Inflammatory macrophage (primary cell): ENCODE results near the gene ITPR1.

Experiments
- DNase-seq, 2 donors: peaks; one replicate each; pipeline ENCODE4 v3.0.0-alpha.2; 2020 to 2022

Gene ITPR1

GRCh38 chr3:4817128-4817527 is 324.0 kb downstream of the ITPR1 start:
- no peak for DNase-seq

GRCh38 chr3:4818164-4818563 is 325.0 kb downstream of the ITPR1 start:
- no peak for DNase-seq

- no peak for DNase-seq
Observed at GRCh38 chr3:4818986-4819693, 326.0 kb downstream of the ITPR1 start.

- no peak for DNase-seq
Observed at GRCh38 chr3:4819746-4820145, 326.6 kb downstream of the ITPR1 start.

- no peak for DNase-seq
Observed at GRCh38 chr3:4820296-4821121, 327.4 kb downstream of the ITPR1 start.

GRCh38 chr3:4821338-4821737 is 328.2 kb downstream of the ITPR1 start:
- no peak for DNase-seq

- DNase-seq, result no peak
Observed at GRCh38 chr3:4821975-4822374, 328.8 kb downstream of the ITPR1 start.

GRCh38 chr3:4822568-4822967 is 329.4 kb downstream of the ITPR1 start:
- DNase-seq, result no peak

GRCh38 chr3:4823385-4823784 is 330.2 kb downstream of the ITPR1 start:
- no peak for DNase-seq

- no peak for DNase-seq
Observed at GRCh38 chr3:4823986-4824925, 331.1 kb downstream of the ITPR1 start.

GRCh38 chr3:4824926-4825325 is 331.8 kb downstream of the ITPR1 start:
- DNase-seq, result peak; percentile 18 to 22

GRCh38 chr3:4825436-4826236 is 332.5 kb downstream of the ITPR1 start:
- DNase-seq, result peak; percentile 28 to 60

- no peak for DNase-seq
Observed at GRCh38 chr3:4826237-4827100, 333.3 kb downstream of the ITPR1 start.

GRCh38 chr3:4827767-4828166 is 334.6 kb downstream of the ITPR1 start:
- DNase-seq, result no peak

- peak; percentile 76 for DNase-seq
Observed at GRCh38 chr3:4828279-4829030, 335.3 kb downstream of the ITPR1 start.

GRCh38 chr3:4829031-4829394 is 335.9 kb downstream of the ITPR1 start:
- DNase-seq, result peak in 1 of 2 donors; percentile 22

- DNase-seq, result no peak
Observed at GRCh38 chr3:4830586-4830914, 337.4 kb downstream of the ITPR1 start.

GRCh38 chr3:4831580-4831950 is 338.4 kb downstream of the ITPR1 start:
- no peak for DNase-seq

- no peak for DNase-seq
Observed at GRCh38 chr3:4833471-4833870, 340.3 kb downstream of the ITPR1 start.

GRCh38 chr3:4834403-4834866 is 341.3 kb downstream of the ITPR1 start:
- peak; percentile 67 to 83 for DNase-seq
